HG02763 (cell line): Measurements from ENCODE around the gene DAZL.

Source experiments
- ATAC-seq: cut with Tn5 transposase; IDR thresholded peaks from one replicate; pipeline ENCODE4 v1.9.1; 2021; ENCODE audit warnings: mild to moderate bottlenecking, moderate library complexity; ENCODE audit not compliant: unreplicated experiment

The DAZL gene

GRCh38 chr3:16546186-16547010 lies 58.8 kb downstream of the DAZL start:
- ATAC-seq: no peak

- no peak for ATAC-seq
Measured at GRCh38 chr3:16545413-16546185, 59.6 kb downstream of the DAZL start.

DNA sequence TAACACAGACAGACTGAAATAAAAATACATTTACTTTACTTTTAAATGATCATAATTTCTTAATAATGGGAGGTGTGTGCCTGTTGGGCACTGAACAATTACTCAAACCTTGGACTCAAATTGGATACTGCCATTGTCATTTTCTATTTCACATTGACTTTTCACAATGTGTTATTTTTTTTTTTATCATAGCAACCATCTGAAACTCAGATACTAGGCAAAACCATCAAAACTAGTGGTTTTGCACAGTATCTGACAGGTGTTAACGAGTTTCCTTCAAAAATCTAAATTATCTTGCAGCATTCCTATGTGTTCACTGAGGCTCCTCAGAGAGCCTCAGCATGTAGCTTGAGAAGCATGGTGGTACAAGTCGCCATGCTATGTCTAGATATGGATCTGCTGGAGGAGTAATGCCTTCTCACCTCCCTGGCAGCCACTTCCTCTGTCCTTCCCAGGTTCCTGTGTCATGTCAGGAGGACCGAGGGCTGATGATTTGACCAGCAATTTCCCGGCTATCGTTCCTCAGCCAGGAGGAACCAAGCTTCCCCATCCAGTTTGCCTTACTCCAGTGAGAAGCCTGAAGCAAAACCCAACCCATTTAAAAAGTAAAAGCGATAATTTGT lies 61.9 kb downstream of the DAZL start:
- ATAC-seq: no peak

GRCh38 chr3:16538507-16538906 lies 66.7 kb downstream of the DAZL start:
- ATAC-seq: no peak

GRCh38 chr3:16536996-16537395 lies 68.2 kb downstream of the DAZL start:
- ATAC-seq: no peak
